Diencephalon (tissue), 1 donor: Measurements from ENCODE around the gene DENND4C. TPM values are rescaled to one million over a fixed set of nuclear protein-coding genes. Genes with fewer than 3 reads are reported as not detected.

Source experiments
- total RNA-seq: library from RNA; depleted of rRNA; stranded (reverse); fragments of >200 nt; gene quantifications from one replicate; pipeline ENCODE4 v1.2.3, GENCODE V29; 2014

Gene DENND4C
- 70.6 TPM for total RNA-seq

DNA sequence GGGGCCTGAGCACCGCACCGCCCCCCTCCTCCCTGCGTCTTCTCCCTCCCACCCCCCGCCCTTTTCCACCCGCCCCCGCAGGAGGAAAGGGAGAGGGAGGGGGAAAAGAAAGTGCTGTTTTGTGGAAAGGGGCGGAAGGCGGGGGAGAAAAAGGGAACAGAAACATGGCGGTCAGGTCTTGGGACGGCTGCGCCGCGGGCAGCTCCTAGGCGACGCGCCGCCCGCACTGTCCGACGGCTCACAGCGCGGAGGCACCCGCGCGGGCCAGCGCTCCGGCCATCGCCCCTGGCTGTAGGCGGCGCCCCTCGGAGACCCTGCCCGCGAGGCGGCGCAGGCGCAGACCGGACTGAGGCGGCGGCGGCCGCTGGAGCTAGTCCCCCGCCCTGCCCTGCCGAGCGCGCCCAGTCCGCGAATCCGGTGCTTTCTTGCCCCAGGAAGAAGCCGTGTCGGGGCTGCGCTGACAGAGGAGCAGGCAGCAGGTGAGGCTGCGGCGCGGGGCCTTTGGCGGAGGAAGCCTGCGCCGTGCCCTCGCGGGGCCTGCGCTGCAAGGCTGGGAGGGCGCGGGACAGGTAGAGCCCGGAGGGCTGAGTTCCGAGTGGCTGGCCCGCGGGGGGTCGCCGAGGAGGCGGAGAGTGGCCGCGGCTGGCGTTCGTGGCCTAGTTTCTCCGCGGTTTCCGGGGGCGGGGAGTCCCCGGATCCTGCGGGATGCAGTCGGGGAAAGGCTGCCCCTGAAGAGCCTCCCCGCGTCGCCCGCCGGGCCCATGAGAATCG is at the start of gene DENND4C:
Gene DENND4C, plus strand, starts transcription at position 339 of the 771 bp plus-strand sequence. CDS start 45,482 bp downstream, outside the sequence.

DNA sequence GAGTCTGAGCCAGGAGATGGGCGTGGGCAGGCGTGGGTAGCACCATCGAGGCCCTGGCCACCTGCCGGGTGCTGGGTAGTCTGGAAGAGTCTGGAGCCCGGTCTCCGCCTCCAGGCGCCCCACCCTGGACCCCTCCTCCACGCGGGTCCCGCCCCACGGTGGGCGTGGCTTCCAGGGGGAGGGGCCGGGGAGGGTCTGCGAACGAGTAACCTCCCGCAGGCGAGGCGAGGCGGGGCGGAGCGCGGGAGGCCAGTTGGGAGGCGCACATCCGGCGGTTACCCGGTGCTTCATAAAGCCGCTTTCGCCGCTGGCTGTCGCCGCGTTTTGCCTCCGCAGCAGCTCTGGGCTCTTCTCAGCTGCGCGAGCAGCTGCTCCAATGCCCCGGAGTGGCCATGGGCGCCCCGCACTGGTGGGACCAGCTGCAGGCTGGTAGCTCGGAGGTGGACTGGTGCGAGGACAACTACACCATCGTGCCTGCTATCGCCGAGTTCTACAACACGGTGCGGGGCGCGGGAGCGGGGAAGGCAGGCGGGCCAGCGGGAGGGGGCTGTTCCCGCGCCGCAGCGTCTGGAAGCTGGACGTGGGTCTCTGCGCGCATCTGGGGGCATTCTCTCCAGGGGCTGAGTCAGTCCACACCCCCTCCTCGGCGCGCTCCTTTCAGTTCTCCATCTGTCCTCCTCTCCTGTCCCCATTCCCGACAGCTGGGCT is 178.4 kb downstream of the DENND4C start, which contains the start of gene ACER2:
Gene ACER2, plus strand, starts transcription at position 317 of the 708 bp plus-strand sequence. Its CDS starts 76 bp downstream, at position 393.

Other genes starting within 250 kb of the DENND4C start
- not detected for gene SAXO1, start 197.5 kb upstream of the DENND4C start, total RNA-seq
- gene RRAGA, start 181.3 kb upstream of the DENND4C start, total RNA-seq, result 83.7 TPM
- 28.4 TPM for gene HAUS6, start 127.8 kb upstream of the DENND4C start, total RNA-seq
- gene PLIN2, start 103.2 kb upstream of the DENND4C start, total RNA-seq, result 16.1 TPM
- 855 TPM for gene RPS6, start 149.5 kb downstream of the DENND4C start, total RNA-seq
- gene ACER2, start 178.3 kb downstream of the DENND4C start, total RNA-seq, result 7.4 TPM